ENCODE results near the gene DBI. TPM values are rescaled to one million over a fixed set of nuclear protein-coding genes. Genes with fewer than 3 reads are reported as not detected.
"Not testable (repeated sequence)": the region's sequence is repeated elsewhere in the genome, so short reads cannot be mapped to it uniquely, and the experiment has no call there.

The DBI gene
- total and polyA plus RNA-seq, 2 donors (not counting 1 experiment from before 2014, with no cell fraction given): 45.2 to 69.4 TPM

DNA sequence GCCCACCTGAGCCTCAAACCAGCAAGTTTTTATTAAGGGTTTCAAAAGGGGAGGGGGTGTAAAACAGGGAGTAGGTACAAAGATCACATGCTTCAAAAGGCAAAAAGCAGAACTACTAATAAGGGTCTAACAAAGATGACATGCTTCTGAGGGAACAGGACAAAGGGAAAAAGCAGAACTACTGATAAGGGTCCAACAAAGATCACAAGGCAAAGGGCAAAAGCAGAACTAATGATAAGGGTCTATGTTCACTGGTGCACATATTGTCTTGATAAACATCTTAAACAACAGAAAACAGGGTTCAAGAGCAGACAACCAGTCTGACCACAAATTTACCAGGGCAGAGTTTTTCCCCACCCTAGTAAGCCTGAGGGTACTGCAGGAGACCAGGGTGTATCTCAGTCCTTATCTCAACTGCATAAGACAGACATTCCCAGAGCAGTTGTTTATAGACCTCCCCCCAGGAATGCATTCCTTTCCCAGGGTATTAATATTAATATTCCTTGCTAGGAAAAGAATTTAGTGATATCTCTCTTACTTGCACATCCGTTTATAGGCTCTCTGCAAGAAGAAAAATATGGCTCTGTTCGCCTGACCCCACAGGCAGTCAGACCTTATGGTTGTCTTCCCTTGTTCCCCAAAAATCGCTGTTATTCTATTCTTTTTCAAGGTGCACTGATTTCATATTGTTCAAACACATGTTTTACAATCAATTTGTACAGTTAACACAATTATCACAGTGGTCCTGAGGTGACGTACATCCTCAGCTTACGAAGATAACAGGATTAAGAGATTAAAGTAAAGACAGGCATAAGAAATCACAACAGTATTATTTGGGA, 7.3 kb downstream of the DBI start:
- H3K4me1 ChIP-seq (ENCODE audit: control insufficient read depth in 2 of 2, insufficient read depth in 2 of 2, low read length in 2 of 2); CTCF ChIA-PET; POLR2A ChIA-PET; intact Hi-C loops (cut with micrococcal nuclease); H3K9ac ChIP-seq (ENCODE audit: low read length); H2AFZ ChIP-seq (ENCODE audit: insufficient read depth, low read depth, low read length, poor library complexity, severe bottlenecking); H3K4me3 ChIP-seq (ENCODE audit: control extremely low read depth in 1 of 5, extremely low read depth in 1 of 5, insufficient read depth in 1 of 5, low read depth in 2 of 5, low read length in 4 of 5); H3K79me2 ChIP-seq (ENCODE audit: control insufficient read depth, insufficient read depth, low read length); H3K27me3 Mint-ChIP-seq; H3K27ac ChIP-seq (ENCODE audit: low read length in 2 of 2); H3K4me3 Mint-ChIP-seq; DNase-seq; H3K4me2 ChIP-seq (replicated peaks; ENCODE audit: low read depth, low read length, poor library complexity, severe bottlenecking); H3K27me3 ChIP-seq (replicated peaks in 1 of 4; ENCODE audit: control extremely low read depth in 1 of 4, control insufficient read depth in 3 of 4, insufficient read depth in 4 of 4, low read length in 3 of 4); ATAC-seq (ENCODE audit: low read depth); H3K27ac Mint-ChIP-seq; H4K20me1 ChIP-seq (ENCODE audit: control insufficient read depth, insufficient read depth, low read length, poor library complexity, severe bottlenecking); H3K4me1 Mint-ChIP-seq; H3K9me3 Mint-ChIP-seq (ENCODE audit: insufficient read depth): not testable (repeated sequence)
- Histone ChIP-seq H3K36me3 (replicated peaks in 1 of 2; ENCODE audit: control extremely low read depth in 1 of 2, control insufficient read depth in 1 of 2, extremely low read depth in 1 of 2, insufficient read depth in 2 of 2, low read length in 1 of 2) (peaks cover 7 to 41% of the 10 kb centered on the region in 2 experiments), H3K9me3 (ENCODE audit: control extremely low read depth in 1 of 3, control insufficient read depth in 2 of 3, insufficient read depth in 1 of 3, low read length in 2 of 3) (peaks cover 0 to 16% (median 5%) of the 10 kb centered on the region in 3 donors)
- WGBS (ENCODE audit: insufficient coverage): 100% methylated on average over 2 of the region's 5 CpGs

DNA sequence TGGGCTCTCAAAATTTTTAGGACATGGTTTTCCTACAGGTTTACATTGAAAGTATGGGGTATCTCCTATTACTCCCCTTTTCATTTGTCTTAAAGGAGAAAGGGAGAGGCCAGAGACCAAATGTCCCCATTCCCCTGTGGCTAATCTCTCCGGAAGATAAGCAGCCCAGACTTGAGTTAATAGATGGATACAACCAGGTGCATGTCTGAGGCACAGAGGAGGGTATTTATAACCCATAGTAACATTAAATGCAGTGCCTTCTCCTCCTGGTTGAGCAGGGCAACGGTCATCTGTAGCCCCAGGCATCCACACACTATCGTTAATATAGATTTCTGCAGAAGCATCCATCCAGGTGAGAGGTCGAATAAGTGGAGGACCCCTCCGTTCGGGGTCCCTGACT, 9.6 kb downstream of the DBI start:
- intact Hi-C loops (cut with micrococcal nuclease); H3K9ac ChIP-seq (ENCODE audit: low read length); H3K4me3 ChIP-seq (ENCODE audit: control extremely low read depth in 1 of 5, extremely low read depth in 1 of 5, insufficient read depth in 1 of 5, low read depth in 2 of 5, low read length in 4 of 5); H3K27ac ChIP-seq (ENCODE audit: low read length in 2 of 2); H3K79me2 ChIP-seq (ENCODE audit: control insufficient read depth, insufficient read depth, low read length); H3K9me3 Mint-ChIP-seq (ENCODE audit: insufficient read depth); ATAC-seq (ENCODE audit: low read depth); H3K4me3 Mint-ChIP-seq; H3K27me3 Mint-ChIP-seq; H3K4me2 ChIP-seq (replicated peaks; ENCODE audit: low read depth, low read length, poor library complexity, severe bottlenecking); DNase-seq; H3K4me1 Mint-ChIP-seq; CTCF ChIA-PET; H3K4me1 ChIP-seq (ENCODE audit: control insufficient read depth in 2 of 2, insufficient read depth in 2 of 2, low read length in 2 of 2); H3K27ac Mint-ChIP-seq; POLR2A ChIA-PET; H4K20me1 ChIP-seq (ENCODE audit: control insufficient read depth, insufficient read depth, low read length, poor library complexity, severe bottlenecking); H2AFZ ChIP-seq (ENCODE audit: insufficient read depth, low read depth, low read length, poor library complexity, severe bottlenecking); H3K27me3 ChIP-seq (replicated peaks in 1 of 4; ENCODE audit: control extremely low read depth in 1 of 4, control insufficient read depth in 3 of 4, insufficient read depth in 4 of 4, low read length in 3 of 4): not testable (repeated sequence)
- H3K36me3 ChIP-seq (replicated peaks in 1 of 2; ENCODE audit: control extremely low read depth in 1 of 2, control insufficient read depth in 1 of 2, extremely low read depth in 1 of 2, insufficient read depth in 2 of 2, low read length in 1 of 2): peaks cover 4 to 22% of the 10 kb centered on the region in 2 experiments
- WGBS (ENCODE audit: insufficient coverage): 96% methylated on average over 5 of the region's 6 CpGs
- peaks cover 0 to 16% (median 5%) of the 10 kb centered on the region in 3 donors for H3K9me3 ChIP-seq (ENCODE audit: control extremely low read depth in 1 of 3, control insufficient read depth in 2 of 3, insufficient read depth in 1 of 3, low read length in 2 of 3)
